IPS-15b (cell line): Measurements from ENCODE around the gene HNF1A.

Source experiments
- H3K27me3 ChIP-seq: one replicate; pipeline ENCODE4 v1.6.1; 2013; ENCODE audit warnings: low read length; ENCODE audit not compliant: control insufficient read depth, insufficient read depth
- H3K36me3 ChIP-seq: one replicate; pipeline ENCODE4 v1.6.1; 2013; ENCODE audit warnings: low read length; ENCODE audit not compliant: control insufficient read depth, insufficient read depth
- H3K4me1 ChIP-seq: one replicate; pipeline ENCODE4 v1.6.1; 2013; ENCODE audit warnings: mild to moderate bottlenecking, low read length; ENCODE audit not compliant: control insufficient read depth, insufficient read depth
- H3K4me3 ChIP-seq: one replicate; pipeline ENCODE4 v1.5.1; 2013; ENCODE audit warnings: low read depth, low read length
- H3K9ac ChIP-seq: one replicate; pipeline ENCODE4 v1.6.1; 2013; ENCODE audit warnings: low read depth, mild to moderate bottlenecking, low read length
- H3K9me3 ChIP-seq: one replicate; pipeline ENCODE4 v1.6.1; 2013; ENCODE audit warnings: mild to moderate bottlenecking, low read length; ENCODE audit not compliant: control insufficient read depth, insufficient read depth

Gene HNF1A

DNA sequence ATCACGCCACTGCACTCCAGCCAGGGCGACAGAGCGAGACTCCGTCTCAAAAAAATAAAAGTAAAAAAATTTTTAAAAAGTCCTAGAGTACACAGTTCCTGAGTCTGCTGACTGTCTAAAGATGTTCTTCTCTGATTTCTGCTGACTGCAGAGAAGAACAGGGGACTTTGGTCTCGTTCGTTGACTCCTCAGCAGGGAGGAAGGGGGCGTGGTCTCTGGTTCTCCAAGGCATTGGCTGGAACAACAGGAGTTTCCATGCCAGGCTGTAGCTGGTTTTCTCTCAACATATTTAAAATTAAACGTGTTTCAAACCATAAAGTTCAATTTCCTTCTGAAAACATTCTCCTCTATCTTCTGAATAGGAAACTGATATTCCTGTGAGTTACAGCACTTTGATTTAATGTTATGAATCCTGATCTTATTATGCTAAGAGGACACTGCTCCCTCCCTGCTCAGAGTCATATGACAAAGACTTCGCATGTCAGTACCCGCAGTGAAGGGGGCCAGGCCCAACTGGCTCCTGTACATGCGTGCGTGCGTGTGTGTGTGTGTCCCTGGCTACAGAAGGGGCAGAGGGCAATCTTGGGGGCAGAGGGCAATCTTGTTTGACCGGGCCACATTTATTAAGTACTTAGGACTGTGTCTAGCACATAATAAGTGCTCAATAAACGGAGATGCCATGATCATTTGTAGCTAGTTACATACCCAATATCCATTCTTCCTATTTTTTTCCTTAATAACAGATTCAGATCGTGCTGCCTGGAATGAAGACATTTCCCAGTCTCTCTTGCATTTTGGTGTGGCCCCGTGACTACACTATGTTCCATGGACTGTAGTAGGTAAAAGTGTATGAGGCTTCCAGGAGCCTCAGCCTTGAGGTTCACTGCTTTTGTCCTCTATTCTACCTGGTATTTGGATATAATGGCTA is 16.5 kb upstream of the HNF1A start:
- Histone ChIP-seq H3K9me3 (no peaks in the 10 kb centered on the region), H3K9ac (no peak overlapping the region), H3K4me1 (no peaks in the 10 kb centered on the region), H3K27me3 (no peaks in the 10 kb centered on the region), H3K4me3 (no peak overlapping the region), H3K36me3 (no peaks in the 10 kb centered on the region)

DNA sequence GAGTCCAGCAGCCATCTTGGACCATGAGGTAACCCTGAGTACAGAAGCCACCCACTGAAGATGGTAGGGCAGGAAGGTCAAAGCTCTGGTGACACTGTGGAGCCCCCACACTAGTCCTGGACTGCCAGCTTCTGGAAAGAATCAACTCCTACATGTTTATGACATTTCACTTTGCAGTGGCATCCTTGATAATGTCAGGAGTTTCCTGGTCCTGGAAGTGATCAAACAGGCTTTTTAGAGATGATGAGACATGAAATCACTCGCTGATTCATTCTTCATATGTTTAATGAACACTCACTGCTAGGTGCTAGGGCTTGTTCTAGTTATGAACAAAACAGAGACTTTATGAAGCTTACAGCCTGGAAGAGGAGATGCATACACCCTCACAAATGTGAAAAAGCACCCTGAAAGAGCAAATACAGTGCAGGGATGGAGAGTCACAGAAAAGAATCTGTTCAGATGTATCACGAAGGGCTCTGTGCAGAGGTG is 15.8 kb upstream of the HNF1A start:
- H3K4me3 ChIP-seq: no peak overlapping the region
- H3K27me3 ChIP-seq: no peaks in the 10 kb centered on the region
- H3K36me3 ChIP-seq: no peaks in the 10 kb centered on the region
- no peaks in the 10 kb centered on the region for H3K4me1 ChIP-seq
- H3K9ac ChIP-seq: no peak overlapping the region
- no peaks in the 10 kb centered on the region for H3K9me3 ChIP-seq

DNA sequence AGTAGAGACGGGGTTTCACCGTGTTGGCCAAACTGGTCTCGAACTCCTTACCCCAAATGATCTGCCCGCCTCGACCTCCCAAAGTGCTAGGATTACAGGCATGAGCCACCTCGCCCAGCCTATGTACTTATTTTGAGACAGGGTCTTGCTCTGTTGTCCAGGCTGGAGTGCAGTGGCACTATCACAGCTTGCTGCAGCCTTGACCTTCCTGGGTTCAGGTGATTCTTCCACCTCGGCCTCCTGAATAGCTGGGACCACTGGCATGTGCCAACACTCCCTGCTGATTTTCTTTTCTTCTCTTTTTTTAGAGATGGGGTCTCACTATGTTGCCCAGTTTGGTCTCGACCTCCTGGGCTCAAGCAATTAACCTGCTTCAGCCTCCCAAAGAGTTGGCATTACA is 14.0 kb upstream of the HNF1A start:
- H3K27me3 ChIP-seq: no peaks in the 10 kb centered on the region
- no peaks in the 10 kb centered on the region for H3K36me3 ChIP-seq
- H3K9me3 ChIP-seq: no peaks in the 10 kb centered on the region
- no peak overlapping the region for H3K9ac ChIP-seq
- H3K4me3 ChIP-seq: no peak overlapping the region
- no peaks in the 10 kb centered on the region for H3K4me1 ChIP-seq

DNA sequence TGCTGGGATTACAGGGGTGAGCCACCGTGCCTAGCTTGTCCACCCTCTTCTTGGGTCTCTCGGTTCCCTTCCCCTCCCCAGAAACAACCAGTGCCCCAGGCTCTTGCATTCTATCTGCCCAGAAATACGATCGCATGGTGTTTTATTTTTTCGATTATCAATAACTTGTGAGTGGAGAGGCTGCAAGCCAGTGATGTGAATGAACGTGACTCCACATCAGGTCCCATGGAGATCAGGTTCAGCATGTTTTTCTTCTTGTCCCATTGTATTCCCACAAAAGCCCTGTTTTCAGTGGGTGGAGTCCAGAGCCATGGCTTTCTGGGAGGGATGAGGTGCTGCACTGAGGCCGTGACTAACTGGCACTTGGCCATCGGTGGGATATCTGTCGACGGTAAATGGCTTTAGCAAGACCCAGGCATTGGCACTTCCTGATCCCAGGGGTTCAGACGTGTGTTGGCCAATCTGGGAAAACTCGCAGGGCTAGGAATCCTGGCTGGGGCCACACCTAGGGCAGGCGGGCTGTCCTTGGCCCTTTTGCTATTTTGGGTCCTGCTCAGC is 12.7 kb upstream of the HNF1A start:
- H3K36me3 ChIP-seq: no peaks in the 10 kb centered on the region
- H3K4me1 ChIP-seq: no peaks in the 10 kb centered on the region
- H3K27me3 ChIP-seq: no peaks in the 10 kb centered on the region
- H3K9ac ChIP-seq: no peak overlapping the region
- no peaks in the 10 kb centered on the region for H3K9me3 ChIP-seq
- H3K4me3 ChIP-seq: no peak overlapping the region

DNA sequence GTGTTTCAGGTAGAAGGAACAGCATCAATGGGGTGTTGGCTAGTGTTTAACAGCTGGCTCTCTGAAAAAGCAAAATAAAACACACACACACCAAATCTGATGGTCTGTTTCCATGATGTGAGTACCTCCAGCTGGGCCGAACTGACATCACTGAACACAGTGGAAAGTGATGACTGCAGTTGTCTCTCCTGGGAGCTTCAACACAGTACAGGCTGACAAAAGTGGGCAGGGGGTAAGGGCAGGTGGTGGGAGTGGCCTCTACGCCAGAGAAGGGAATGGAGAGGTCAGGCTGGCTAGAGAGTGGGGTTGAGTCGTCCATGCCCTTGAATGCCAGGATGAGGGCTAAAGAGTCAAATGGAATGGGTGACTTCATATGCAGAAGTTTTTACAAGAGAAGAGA is 8.0 kb upstream of the HNF1A start:
- H3K36me3 ChIP-seq: no peaks in the 10 kb centered on the region
- H3K27me3 ChIP-seq: no peaks in the 10 kb centered on the region
- no peak overlapping the region for H3K4me3 ChIP-seq
- H3K9ac ChIP-seq: no peak overlapping the region
- H3K4me1 ChIP-seq: peaks cover 3% of the 10 kb centered on the region
- H3K9me3 ChIP-seq: no peaks in the 10 kb centered on the region

DNA sequence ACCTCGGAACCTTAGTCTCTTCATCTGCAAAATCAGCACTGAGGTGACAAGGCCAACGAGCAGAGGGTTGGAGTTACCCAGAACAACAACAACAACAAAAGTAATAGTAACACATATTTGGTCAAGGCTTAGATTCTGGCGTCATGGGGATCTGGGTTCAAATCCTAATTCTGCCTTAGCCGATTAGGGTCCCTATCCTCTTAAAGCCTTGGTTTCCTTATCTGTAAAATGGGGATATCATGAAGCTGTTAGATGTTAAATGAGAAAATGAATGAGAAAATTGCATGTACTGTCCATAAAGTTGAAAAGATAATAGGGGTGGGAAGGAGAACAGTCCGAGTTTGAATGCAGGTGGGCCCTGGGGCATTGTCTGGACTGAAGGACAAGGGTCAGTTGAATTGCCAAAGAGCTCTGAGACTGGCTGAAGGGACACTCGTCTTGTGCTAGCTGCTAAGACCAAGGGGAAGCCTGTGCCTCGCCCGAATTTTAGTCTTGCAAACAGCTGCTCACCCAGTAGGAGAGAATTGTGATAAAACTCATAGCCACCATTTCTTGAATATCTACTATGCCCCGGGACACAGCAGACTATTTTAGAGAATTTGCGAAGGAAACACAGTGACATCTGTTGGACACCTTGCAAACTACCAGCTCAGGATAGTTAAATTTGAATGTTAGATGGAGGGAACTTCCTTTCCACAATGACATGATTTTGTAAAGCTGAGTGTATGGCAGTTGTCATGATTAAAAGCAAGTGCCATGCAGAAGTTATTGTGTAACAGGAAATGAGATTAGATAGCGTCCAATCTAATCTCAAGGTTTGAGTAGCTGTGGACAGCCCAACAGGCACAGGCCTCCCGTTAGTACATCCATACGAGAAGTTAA is 6.8 kb upstream of the HNF1A start:
- no peaks in the 10 kb centered on the region for H3K36me3 ChIP-seq
- no peak overlapping the region for H3K4me3 ChIP-seq
- H3K9ac ChIP-seq: no peak overlapping the region
- H3K27me3 ChIP-seq: no peaks in the 10 kb centered on the region
- no peaks in the 10 kb centered on the region for H3K9me3 ChIP-seq
- peaks cover 3% of the 10 kb centered on the region for H3K4me1 ChIP-seq

DNA sequence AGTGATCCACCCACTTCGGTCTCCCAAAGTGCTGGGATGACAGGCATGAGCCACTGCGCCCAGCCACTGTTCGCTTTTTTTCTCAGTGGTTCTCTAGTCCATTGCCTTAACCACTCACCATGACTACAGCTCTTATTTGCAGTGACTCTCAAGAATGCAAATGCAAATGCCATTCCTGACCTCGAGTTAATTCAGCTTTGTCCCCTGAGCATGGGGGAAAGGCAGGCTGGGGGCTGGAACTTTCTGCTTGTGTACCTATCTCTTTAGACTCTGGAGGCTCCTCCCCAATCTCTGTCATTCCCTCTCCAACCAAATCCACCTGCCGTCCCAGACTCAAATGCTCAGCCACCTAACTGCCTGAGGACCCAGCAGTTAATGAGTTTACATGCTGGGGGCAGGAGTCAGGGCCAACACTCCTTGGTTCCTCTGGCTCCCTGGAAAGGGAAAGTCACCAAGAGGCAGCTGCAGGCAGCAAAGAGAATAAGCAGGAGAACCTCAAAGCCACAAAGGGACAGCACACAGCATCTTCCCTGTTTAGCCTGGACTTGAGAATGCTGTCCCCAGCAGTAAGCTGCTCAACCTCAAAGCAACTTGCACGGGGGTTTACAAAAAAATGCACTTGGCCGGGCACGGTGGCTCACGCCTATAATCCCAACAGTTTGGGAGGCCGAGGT is 5.3 kb upstream of the HNF1A start:
- Histone ChIP-seq H3K9ac (no peak overlapping the region), H3K4me3 (no peak overlapping the region)

DNA sequence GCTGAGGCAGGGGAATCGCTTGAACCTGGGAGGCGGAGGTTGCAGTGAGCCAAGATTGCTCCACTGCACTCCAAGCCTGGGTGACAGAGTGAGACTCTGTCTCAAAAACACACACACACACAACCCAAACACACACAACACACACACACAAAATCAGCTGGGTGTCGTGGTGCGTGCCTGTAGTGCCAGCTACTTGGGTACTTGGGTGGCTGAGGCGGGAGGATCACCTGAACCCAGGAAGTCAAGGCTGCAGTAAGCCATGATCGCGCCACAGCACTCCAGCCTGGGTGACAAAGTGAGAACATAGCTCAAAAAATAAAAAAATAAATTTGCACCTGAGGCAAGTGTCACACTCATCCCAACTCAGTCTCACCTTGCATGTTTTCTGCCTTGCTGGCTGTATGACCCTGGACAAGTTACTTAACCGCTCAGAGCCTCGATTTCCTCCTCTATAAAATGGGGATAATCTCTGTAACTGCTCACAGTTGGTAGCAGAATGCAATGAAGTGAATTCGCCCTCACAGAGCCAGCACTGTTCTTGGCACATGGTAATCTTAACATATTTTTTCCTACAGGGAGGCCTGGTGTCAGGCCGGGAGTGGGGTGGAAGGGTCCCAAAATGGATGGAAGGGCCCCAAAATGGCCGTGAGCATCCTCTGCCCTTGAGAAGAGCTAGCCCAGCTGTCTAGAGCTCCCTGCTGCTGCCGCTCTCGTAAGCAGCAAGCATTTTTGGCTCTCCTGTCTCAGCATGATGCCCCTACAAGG is 630 bp upstream of the HNF1A start:
- Histone ChIP-seq H3K9ac (no peak overlapping the region), H3K36me3 (no peaks in the 10 kb centered on the region), H3K4me1 (peaks cover 8% of the 10 kb centered on the region), H3K4me3 (no peak overlapping the region), H3K27me3 (no peaks in the 10 kb centered on the region), H3K9me3 (no peaks in the 10 kb centered on the region)

More for the DNA sequence above, 5.3 kb upstream of the HNF1A start:
- no peaks in the 10 kb centered on the region for H3K27me3 ChIP-seq
- H3K4me1 ChIP-seq: peaks cover 3% of the 10 kb centered on the region
- H3K9me3 ChIP-seq: no peaks in the 10 kb centered on the region
- no peaks in the 10 kb centered on the region for H3K36me3 ChIP-seq

DNA sequence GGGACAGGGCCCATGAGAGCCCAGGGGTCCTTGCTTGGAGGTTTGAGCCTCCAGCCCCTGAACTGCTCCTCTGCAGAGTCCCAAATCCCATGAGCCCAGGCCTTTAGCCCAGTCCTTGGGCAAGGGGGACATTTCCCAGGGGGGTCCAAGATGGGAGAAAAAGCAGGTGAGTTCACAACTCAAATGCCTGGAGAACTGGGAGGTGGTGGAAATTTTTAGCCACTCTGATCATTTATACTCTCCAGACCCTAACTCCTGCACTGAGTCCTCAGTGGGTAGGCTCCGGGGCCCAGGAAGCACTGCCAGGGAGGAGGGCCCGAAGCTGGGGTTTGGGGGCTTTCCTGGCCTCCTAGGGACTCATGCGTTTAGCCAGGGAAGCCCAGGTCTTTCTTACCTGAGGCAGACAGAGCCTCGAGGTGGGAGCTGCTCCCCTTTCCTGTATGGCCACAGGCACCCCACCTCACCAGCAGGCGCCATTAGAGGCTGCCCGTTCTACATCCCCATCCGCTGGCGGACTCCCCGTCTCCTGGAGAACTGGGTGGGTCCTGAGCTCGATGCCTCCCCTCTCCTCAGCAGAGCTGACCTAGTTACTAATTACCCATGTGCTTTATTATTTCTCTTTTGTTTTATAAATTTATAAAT is 998 bp downstream of the HNF1A start:
- H3K27me3 ChIP-seq: no peaks in the 10 kb centered on the region
- peaks cover 8% of the 10 kb centered on the region for H3K4me1 ChIP-seq
- no peaks in the 10 kb centered on the region for H3K36me3 ChIP-seq
- no peak overlapping the region for H3K9ac ChIP-seq
- no peaks in the 10 kb centered on the region for H3K9me3 ChIP-seq
- no peak overlapping the region for H3K4me3 ChIP-seq

DNA sequence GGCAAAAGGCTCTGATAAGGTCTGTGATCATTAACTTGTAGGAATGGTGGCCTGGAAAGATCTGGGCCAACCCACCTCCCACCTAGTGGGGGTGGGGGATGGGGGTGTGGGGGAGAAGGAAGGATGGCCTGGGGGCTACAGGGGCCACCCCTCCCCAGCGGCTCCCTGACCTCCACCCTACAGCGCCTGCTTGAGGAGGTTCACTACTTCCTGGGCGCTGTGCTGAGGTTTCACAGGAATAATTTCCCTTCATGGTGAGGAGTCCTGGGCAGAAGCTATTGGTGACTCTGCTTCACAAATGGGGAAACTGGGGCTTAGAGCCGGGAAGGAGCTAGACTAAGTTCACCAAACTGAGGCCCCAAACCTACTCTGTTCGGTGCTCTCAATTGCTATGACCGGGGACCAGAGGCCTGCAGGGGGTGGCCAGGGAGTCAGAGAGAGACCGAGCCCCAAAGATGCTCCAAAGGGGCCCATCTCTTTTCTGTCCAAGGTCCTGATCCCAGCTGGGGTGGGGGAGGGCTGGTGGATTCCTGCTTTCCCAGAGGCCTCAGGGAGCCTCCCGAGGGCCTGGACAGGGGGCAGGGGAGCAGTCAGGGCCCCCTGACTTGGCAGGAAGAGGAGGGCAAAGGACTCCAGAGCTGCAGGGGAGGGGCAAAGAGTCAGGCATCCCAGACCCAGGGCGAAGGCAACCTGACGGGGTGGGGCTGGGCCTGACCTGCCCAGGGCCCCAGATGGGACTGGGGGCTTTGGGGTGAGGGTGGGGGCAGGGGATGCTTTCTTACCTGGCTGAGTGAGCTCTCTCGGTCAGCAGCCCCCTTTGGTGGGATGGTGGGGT is 1.7 kb downstream of the HNF1A start:
- Histone ChIP-seq H3K4me3 (no peak overlapping the region), H3K9me3 (no peaks in the 10 kb centered on the region), H3K4me1 (peaks cover 9% of the 10 kb centered on the region)

More for the DNA sequence above, 1.7 kb downstream of the HNF1A start:
- Histone ChIP-seq H3K9ac (no peak overlapping the region), H3K36me3 (no peaks in the 10 kb centered on the region), H3K27me3 (no peaks in the 10 kb centered on the region)
